Stimulated activated CD8-positive, alpha-beta memory T cell treated with anti-CD3 and anti-CD28 coated beads, Interleukin-15, amount 100 ng/mL, for 24 hours (primary cell): ENCODE data around the gene TSEN54.

ENCODE experiments used
- DNase-seq: peaks from one replicate; pipeline ENCODE4 v3.0.0-alpha.2; 2020; ENCODE audit warnings: low read depth

Gene TSEN54

GRCh38 chr17:75565618-75566017 lies 49.3 kb downstream of the TSEN54 start:
- DNase-seq: no peak

- DNase-seq: no peak
These were observed 50.1 kb downstream of the TSEN54 start for GRCh38 chr17:75566416-75566815.

GRCh38 chr17:75566834-75567233 lies 50.5 kb downstream of the TSEN54 start:
- DNase-seq: no peak

- DNase-seq: no peak
These were observed 52.3 kb downstream of the TSEN54 start for GRCh38 chr17:75568412-75569255.

- no peak for DNase-seq
These were observed 53.8 kb downstream of the TSEN54 start for GRCh38 chr17:75570034-75570676.

GRCh38 chr17:75570772-75571171 lies 54.4 kb downstream of the TSEN54 start:
- DNase-seq: no peak

GRCh38 chr17:75571197-75571884 lies 55.0 kb downstream of the TSEN54 start:
- no peak for DNase-seq

GRCh38 chr17:75571885-75572215 lies 55.5 kb downstream of the TSEN54 start:
- DNase-seq: no peak

- DNase-seq: no peak
These were observed 56.6 kb downstream of the TSEN54 start for GRCh38 chr17:75572713-75573539.

- DNase-seq: no peak
These were observed 57.2 kb downstream of the TSEN54 start for GRCh38 chr17:75573540-75573957.

- no peak for DNase-seq
These were observed 57.7 kb downstream of the TSEN54 start for GRCh38 chr17:75573994-75574393.
